GM12873 (cell line): ENCODE data around the gene HSPA13.

ENCODE experiments used
- TF ChIP-seq, protein P1 (sequence below): IDR thresholded peaks from 2 replicates; pipeline ENCODE4 v1.5.1; 2012; ENCODE audit warnings: low read depth, mild to moderate bottlenecking, moderate library complexity, low read length, control low read depth; ENCODE audit not compliant: insufficient read depth; ENCODE audit errors: missing control alignments

The HSPA13 gene

DNA sequence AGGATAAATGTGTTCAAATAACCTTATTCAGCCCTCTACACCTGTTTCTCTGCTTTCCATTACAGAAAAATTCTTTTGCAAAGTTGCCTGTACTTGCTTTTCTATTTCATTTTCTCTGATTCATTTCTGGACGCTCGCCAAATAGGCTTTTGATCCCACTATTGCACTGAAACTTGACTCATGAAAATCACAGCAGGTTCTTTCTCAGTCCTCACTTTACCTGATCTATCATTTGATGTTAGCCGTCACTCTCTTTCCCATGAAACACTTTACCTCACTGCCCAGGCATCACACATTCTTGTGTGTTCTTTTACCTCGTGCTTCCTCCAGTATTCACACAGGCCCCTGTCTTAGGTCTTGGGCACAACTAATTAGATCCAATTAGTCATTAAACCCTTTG, 26.2 kb downstream of the HSPA13 start:
- TF ChIP-seq, protein P1, sequence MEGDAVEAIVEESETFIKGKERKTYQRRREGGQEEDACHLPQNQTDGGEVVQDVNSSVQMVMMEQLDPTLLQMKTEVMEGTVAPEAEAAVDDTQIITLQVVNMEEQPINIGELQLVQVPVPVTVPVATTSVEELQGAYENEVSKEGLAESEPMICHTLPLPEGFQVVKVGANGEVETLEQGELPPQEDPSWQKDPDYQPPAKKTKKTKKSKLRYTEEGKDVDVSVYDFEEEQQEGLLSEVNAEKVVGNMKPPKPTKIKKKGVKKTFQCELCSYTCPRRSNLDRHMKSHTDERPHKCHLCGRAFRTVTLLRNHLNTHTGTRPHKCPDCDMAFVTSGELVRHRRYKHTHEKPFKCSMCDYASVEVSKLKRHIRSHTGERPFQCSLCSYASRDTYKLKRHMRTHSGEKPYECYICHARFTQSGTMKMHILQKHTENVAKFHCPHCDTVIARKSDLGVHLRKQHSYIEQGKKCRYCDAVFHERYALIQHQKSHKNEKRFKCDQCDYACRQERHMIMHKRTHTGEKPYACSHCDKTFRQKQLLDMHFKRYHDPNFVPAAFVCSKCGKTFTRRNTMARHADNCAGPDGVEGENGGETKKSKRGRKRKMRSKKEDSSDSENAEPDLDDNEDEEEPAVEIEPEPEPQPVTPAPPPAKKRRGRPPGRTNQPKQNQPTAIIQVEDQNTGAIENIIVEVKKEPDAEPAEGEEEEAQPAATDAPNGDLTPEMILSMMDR = no peak

DNA sequence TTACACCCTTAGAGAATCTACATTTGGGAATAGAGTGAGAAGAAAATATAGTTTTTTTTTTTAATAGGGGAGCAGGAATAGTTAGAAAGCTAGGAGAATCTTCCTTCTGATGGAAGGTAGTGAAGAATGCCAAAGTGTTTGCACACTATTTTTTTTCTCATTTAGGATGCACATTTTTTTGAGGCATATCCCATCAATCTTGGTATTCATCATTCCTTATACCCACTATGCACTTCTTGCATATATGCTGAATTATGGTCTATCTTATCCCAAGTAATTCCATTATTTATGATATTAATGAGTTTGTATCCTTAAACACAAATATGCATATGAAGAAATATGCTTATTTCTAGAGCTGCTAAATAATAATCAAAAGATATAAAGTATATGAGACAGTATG, 28.4 kb downstream of the HSPA13 start:
- TF ChIP-seq, protein P1 = no peak

DNA sequence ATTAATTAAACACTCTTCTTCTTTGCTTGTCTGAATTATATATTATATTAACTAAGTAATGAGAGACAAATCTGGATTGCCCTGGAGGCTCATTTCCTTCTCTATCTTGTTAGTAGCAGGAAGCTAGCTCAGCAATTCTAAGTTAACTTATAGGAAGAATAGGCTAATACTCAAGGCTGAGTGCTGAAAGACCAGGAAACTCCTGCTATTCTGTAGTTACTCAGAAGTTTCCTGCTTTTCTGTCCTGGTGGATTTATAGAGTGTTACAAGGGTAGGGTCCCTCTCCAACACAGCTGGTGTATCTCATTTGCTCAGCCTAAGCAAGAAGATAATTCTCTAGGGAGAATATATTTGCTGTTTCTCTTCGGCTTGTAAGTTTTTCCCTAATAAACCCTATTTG, 29.2 kb downstream of the HSPA13 start:
- TF ChIP-seq, protein P1 = no peak

DNA sequence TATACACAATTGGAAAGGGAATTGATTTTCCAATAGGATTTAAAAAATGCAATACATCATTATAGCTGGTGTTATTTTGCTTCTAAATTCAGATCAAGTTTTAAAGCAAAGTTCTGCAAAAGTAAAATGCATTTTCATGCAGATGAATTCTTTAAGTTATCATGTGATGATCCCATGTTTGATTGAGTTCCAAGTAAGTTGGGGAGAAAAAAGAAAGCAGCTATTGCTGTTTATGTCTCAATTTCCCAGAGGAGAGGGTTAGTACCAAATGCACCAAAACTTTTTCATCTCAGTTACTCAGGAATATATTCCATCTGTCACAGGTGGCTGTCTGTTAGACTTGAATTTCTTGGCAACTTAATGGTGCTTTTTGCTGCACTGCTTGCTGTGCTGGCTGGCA, 29.7 kb downstream of the HSPA13 start:
- TF ChIP-seq, protein P1 = no peak

DNA sequence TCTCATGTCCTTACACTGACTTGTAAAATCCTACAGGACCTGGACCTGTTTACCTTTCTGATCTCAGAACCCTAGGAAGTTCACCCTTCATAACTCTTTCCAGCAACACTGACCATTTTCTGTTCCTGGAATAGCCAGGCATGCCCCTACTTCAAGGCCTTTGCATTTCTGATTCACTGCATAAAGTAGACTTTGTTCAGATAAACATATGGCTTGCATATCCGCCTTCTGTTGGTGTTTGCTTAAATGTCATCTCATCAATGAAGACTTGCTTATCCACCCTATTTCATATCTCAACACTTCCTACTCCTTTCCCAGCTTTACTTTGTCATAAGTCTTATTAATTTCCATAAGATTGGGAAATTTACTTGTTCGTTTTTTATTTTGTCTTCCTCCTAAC, 57.4 kb downstream of the HSPA13 start:
- TF ChIP-seq, protein P1 = no peak
